ENCODE results near the gene TRUB1.
A peak's percentile ranks its signal among the peaks of the same experiment; 100 is the strongest.
"Not testable (repeated sequence)": the region's sequence is repeated elsewhere in the genome, so short reads cannot be mapped to it uniquely, and the experiment has no call there.

The TRUB1 gene

DNA sequence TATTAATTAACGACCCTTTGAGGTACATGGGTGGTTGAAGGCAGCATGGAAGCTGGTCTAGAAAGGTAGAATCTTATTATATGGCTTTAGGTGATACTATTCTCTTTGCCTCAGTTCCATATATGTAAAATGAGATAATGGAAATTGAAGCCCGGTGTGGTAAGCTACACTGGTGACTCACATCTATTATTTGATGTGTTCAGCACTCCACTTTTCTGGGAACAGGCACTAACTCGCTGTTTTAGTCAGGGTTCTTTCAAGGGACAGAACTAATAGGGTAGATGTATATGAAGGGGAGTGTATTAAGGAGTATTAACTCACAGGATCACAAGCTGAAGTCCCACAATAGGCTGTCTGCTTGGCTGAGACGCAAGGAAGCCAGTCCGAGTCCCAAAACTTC lies 4.4 kb upstream of the TRUB1 start:
- Histone ChIP-seq H3K4me3 (ENCODE audit: low read length) (no peak overlapping the region), H3K36me3 (replicated peaks; ENCODE audit: insufficient read depth, low read length) (no peaks in the 10 kb centered on the region), H2AFZ (ENCODE audit: low read length) (no peak overlapping the region)

DNA sequence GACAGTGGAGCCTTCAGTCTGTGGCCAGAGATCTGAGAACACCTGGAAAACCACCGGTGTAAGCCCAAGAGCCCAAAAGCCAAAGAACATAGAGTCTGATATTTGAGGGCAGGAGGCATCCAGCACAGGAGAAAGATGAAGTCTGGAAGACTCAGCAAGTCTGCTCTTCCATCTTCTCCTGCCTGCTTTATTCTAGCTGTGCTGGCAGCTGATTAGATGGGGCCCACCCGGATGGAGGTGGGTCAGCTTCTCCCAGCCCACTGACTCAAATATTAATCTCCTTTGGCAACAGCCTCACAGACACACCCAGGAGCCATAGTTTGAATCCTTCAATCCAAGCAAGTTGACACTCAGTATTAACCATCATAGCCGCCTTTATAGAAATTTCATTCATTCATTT lies 4.0 kb upstream of the TRUB1 start:
- not testable (repeated sequence) for H4K20me1 ChIP-seq (ENCODE audit: insufficient read depth, low read length); H3K27ac ChIP-seq (ENCODE audit: low read length); DNase-seq; H3K4me1 ChIP-seq (ENCODE audit: low read length); H3K9me2 ChIP-seq (replicated peaks; ENCODE audit: insufficient read depth, low read length); H3K4me3 ChIP-seq (ENCODE audit: low read length); H3K27me3 ChIP-seq (replicated peaks; ENCODE audit: insufficient read depth, low read length); H3K79me2 ChIP-seq (ENCODE audit: low read length); H3K36me3 ChIP-seq (replicated peaks; ENCODE audit: insufficient read depth, low read length); H3F3A ChIP-seq (ENCODE audit: insufficient read depth, low read length); H3K9ac ChIP-seq (ENCODE audit: low read length); H3K9me3 ChIP-seq (replicated peaks; ENCODE audit: insufficient read depth, low read length); H3K4me2 ChIP-seq (ENCODE audit: low read depth, low read length); H2AFZ ChIP-seq (ENCODE audit: low read length)

More for the DNA sequence above, 4.4 kb upstream of the TRUB1 start:
- Histone ChIP-seq H3K27me3 (replicated peaks; ENCODE audit: insufficient read depth, low read length) (no peaks in the 10 kb centered on the region), H3K27ac (ENCODE audit: low read length) (no peak overlapping the region), H4K20me1 (ENCODE audit: insufficient read depth, low read length) (no peaks in the 10 kb centered on the region), H3K9ac (ENCODE audit: low read length) (no peak overlapping the region), H3K79me2 (ENCODE audit: low read length) (peaks cover 6% of the 10 kb centered on the region), H3K9me2 (replicated peaks; ENCODE audit: insufficient read depth, low read length) (no peaks in the 10 kb centered on the region), H3K4me2 (ENCODE audit: low read depth, low read length) (no peak overlapping the region), H3F3A (ENCODE audit: insufficient read depth, low read length) (no peaks in the 10 kb centered on the region), H3K9me3 (replicated peaks; ENCODE audit: insufficient read depth, low read length) (no peaks in the 10 kb centered on the region), H3K4me1 (ENCODE audit: low read length) (no peaks in the 10 kb centered on the region)
- TF ChIP-seq, protein P1, sequence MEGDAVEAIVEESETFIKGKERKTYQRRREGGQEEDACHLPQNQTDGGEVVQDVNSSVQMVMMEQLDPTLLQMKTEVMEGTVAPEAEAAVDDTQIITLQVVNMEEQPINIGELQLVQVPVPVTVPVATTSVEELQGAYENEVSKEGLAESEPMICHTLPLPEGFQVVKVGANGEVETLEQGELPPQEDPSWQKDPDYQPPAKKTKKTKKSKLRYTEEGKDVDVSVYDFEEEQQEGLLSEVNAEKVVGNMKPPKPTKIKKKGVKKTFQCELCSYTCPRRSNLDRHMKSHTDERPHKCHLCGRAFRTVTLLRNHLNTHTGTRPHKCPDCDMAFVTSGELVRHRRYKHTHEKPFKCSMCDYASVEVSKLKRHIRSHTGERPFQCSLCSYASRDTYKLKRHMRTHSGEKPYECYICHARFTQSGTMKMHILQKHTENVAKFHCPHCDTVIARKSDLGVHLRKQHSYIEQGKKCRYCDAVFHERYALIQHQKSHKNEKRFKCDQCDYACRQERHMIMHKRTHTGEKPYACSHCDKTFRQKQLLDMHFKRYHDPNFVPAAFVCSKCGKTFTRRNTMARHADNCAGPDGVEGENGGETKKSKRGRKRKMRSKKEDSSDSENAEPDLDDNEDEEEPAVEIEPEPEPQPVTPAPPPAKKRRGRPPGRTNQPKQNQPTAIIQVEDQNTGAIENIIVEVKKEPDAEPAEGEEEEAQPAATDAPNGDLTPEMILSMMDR (IDR thresholded peaks at IDR 0.05; ENCODE audit: low read length) = no peak
- no peak for TF ChIP-seq EZH2phosphoT487 (IDR thresholded peaks at IDR 0.05; ENCODE audit: low read length)
- TF ChIP-seq EZH2 (optimal IDR thresholded peaks at IDR 0.05; ENCODE audit: low read depth, low read length) = no peak
- no peak for DNase-seq

DNA sequence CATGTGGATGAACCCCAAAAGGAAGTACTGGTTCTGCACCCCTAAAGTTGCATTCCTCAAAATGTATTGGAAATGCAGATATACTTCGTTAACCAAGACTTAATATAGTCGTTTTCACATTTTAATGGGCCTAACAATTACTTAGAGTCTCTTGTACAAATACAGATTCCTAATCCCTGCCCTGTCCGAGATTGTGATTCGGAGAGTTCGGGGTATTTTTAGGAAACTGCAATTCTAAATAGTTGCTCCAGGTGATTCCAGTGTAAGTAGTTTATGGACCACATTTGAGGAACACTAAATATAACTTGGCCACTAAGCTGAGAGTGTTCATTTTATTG lies 830 bp downstream of the TRUB1 start:
- H3K36me3 ChIP-seq (replicated peaks; ENCODE audit: insufficient read depth, low read length) = no peaks in the 10 kb centered on the region; the same call in 1 of the 2 replicates
- H3K79me2 ChIP-seq (ENCODE audit: low read length) = peaks cover 35% of the 10 kb centered on the region
- H3K27ac ChIP-seq (ENCODE audit: low read length) = no peak overlapping the region
- DNase-seq = no peak
- peak overlapping the region; percentile 94 for H3K4me3 ChIP-seq (ENCODE audit: low read length)
- no peaks in the 10 kb centered on the region for H3K27me3 ChIP-seq (replicated peaks; ENCODE audit: insufficient read depth, low read length)
- TF ChIP-seq, protein P1 (IDR thresholded peaks at IDR 0.05; ENCODE audit: low read length) = no peak
- no peaks in the 10 kb centered on the region for H3K9me2 ChIP-seq (replicated peaks; ENCODE audit: insufficient read depth, low read length)
- H3K4me1 ChIP-seq (ENCODE audit: low read length) = peaks cover 6% of the 10 kb centered on the region; the same call in 1 of the 2 replicates
- no peaks in the 10 kb centered on the region for H3F3A ChIP-seq (ENCODE audit: insufficient read depth, low read length)
- H3K9ac ChIP-seq (ENCODE audit: low read length) = peak overlapping the region; percentile 90
- H3K9me3 ChIP-seq (replicated peaks; ENCODE audit: insufficient read depth, low read length) = no peaks in the 10 kb centered on the region
- peak overlapping the region; percentile 94 for H2AFZ ChIP-seq (ENCODE audit: low read length)
- H3K4me2 ChIP-seq (ENCODE audit: low read depth, low read length) = peak overlapping the region; percentile 76
- H4K20me1 ChIP-seq (ENCODE audit: insufficient read depth, low read length) = no peaks in the 10 kb centered on the region

DNA sequence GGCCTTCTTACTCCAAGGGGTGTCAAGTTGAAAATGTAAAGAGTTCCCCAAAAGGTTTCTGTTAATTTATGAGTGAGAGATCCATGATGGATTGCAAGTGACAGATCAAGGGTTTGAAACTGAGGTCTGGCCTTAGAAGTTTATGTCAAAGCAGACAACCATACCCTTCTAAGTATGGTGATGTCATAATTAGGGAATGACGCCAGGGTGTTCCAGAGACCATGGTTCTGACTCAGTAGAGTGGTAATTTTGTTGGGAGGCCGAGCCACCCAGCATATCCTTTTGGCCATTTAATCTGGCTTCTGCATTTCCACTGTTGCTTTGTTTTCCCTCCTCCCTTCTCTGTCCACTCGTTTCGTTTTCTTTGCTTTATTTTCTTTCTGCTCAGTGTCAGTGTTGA lies 2.7 kb downstream of the TRUB1 start:
- Histone ChIP-seq H3K36me3 (replicated peaks; ENCODE audit: insufficient read depth, low read length) (no peaks in the 10 kb centered on the region; the same call in 1 of the 2 replicates), H3K79me2 (ENCODE audit: low read length) (peaks cover 43% of the 10 kb centered on the region), H3K4me1 (ENCODE audit: low read length) (peaks cover 6% of the 10 kb centered on the region; the same call in 1 of the 2 replicates), H3F3A (ENCODE audit: insufficient read depth, low read length) (no peaks in the 10 kb centered on the region), H3K9me2 (replicated peaks; ENCODE audit: insufficient read depth, low read length) (no peaks in the 10 kb centered on the region), H3K27me3 (replicated peaks; ENCODE audit: insufficient read depth, low read length) (no peaks in the 10 kb centered on the region), H3K9ac (ENCODE audit: low read length) (no peak overlapping the region), H3K27ac (ENCODE audit: low read length) (no peak overlapping the region), H4K20me1 (ENCODE audit: insufficient read depth, low read length) (no peaks in the 10 kb centered on the region), H3K9me3 (replicated peaks; ENCODE audit: insufficient read depth, low read length) (no peaks in the 10 kb centered on the region), H3K4me2 (ENCODE audit: low read depth, low read length) (no peak overlapping the region), H3K4me3 (ENCODE audit: low read length) (no peak overlapping the region), H2AFZ (ENCODE audit: low read length) (no peak overlapping the region)
- TF ChIP-seq EZH2 (optimal IDR thresholded peaks at IDR 0.05; ENCODE audit: low read depth, low read length) (no peak), EZH2phosphoT487 (IDR thresholded peaks at IDR 0.05; ENCODE audit: low read length) (no peak)
- TF ChIP-seq, protein P1 (IDR thresholded peaks at IDR 0.05; ENCODE audit: low read length) = no peak
- DNase-seq = no peak
